H9 (cell line): ENCODE measurements around the gene CAND2. TPM values are rescaled to one million over a fixed set of nuclear protein-coding genes. Genes with fewer than 3 reads are reported as not detected.

Experiments used
- DNase-seq: peaks from one replicate; pipeline ENCODE4 v3.0.0-alpha.2; 2017
- H2AFZ ChIP-seq: one replicate; pipeline ENCODE4 v1.6.1; 2013; ENCODE audit warnings: mild to moderate bottlenecking, low read length, control low read depth, moderate library complexity
- H2AK5ac ChIP-seq: 2 replicates; pipeline ENCODE4 v1.6.1; 2013; ENCODE audit warnings: low read length, control low read depth, mixed read lengths; ENCODE audit not compliant: insufficient read length
- H2BK120ac ChIP-seq: one replicate; pipeline ENCODE4 v1.6.1; 2013; ENCODE audit warnings: low read depth, mild to moderate bottlenecking, low read length, control low read depth, inconsistent platforms; ENCODE audit not compliant: poor library complexity, severe bottlenecking
- H2BK12ac ChIP-seq: 2 replicates; pipeline ENCODE4 v1.6.1; 2013; ENCODE audit warnings: low read length, control low read depth, mixed read lengths, low read depth; ENCODE audit not compliant: insufficient read length
- H2BK15ac ChIP-seq: 2 replicates; pipeline ENCODE4 v1.6.1; 2013; ENCODE audit warnings: low read depth, low read length, control low read depth
- H2BK20ac ChIP-seq: one replicate; pipeline ENCODE4 v1.6.1; 2013; ENCODE audit warnings: low read depth, mild to moderate bottlenecking, low read length, control low read depth, inconsistent platforms; ENCODE audit not compliant: poor library complexity, severe bottlenecking
- H2BK5ac ChIP-seq: 2 replicates; pipeline ENCODE4 v1.6.1; 2013; ENCODE audit warnings: low read length, control low read depth, mixed read lengths; ENCODE audit not compliant: insufficient read length
- H3K14ac ChIP-seq: 2 replicates; pipeline ENCODE4 v1.6.1; 2013; ENCODE audit warnings: low read length, control low read depth; ENCODE audit not compliant: insufficient read depth
- H3K18ac ChIP-seq: 2 replicates; pipeline ENCODE4 v1.6.1; 2013; ENCODE audit warnings: low read depth, mild to moderate bottlenecking, mixed read lengths, low read length, control low read depth; ENCODE audit not compliant: insufficient read length
- H3K23ac ChIP-seq: 2 replicates; pipeline ENCODE4 v1.6.1; 2013; ENCODE audit warnings: low read length, control low read depth, mixed read lengths, low read depth; ENCODE audit not compliant: insufficient read length
- H3K23me2 ChIP-seq: 2 replicates; pipeline ENCODE4 v1.6.1; 2013; ENCODE audit warnings: low read depth, mild to moderate bottlenecking, mixed read lengths, low read length, control low read depth; ENCODE audit not compliant: insufficient read length, poor library complexity, severe bottlenecking
- H3K27ac ChIP-seq: 2 replicates; pipeline ENCODE4 v1.5.1; 2013; ENCODE audit warnings: low read length, control low read depth, mixed read lengths, low read depth; ENCODE audit not compliant: insufficient read length
- H3K27me3 ChIP-seq: 2 replicates; pipeline ENCODE4 v1.6.1; 2013; ENCODE audit warnings: low read length, control low read depth, inconsistent platforms; ENCODE audit not compliant: insufficient read depth
- H3K4ac ChIP-seq: 2 replicates; pipeline ENCODE4 v1.6.1; 2013; ENCODE audit warnings: low read depth, mild to moderate bottlenecking, control low read depth, inconsistent platforms, low read length, moderate library complexity
- H3K4me1 ChIP-seq: 2 replicates; pipeline ENCODE4 v1.6.1; 2013; ENCODE audit warnings: low read length, control low read depth, inconsistent platforms; ENCODE audit not compliant: insufficient read depth
- H3K4me2 ChIP-seq: 2 replicates; pipeline ENCODE4 v1.6.1; 2013; ENCODE audit warnings: low read length, control low read depth, mixed read lengths; ENCODE audit not compliant: insufficient read length, insufficient read depth
- H3K56ac ChIP-seq: 2 replicates; pipeline ENCODE4 v1.6.1; 2013; ENCODE audit warnings: low read depth, mild to moderate bottlenecking, mixed read lengths, low read length, control low read depth; ENCODE audit not compliant: insufficient read length
- H3K79me1 ChIP-seq: 2 replicates; pipeline ENCODE4 v1.6.1; 2013; ENCODE audit warnings: low read depth, mild to moderate bottlenecking, moderate library complexity, low read length, control low read depth, inconsistent platforms; ENCODE audit not compliant: insufficient read depth, poor library complexity, severe bottlenecking
- H3K79me2 ChIP-seq: 2 replicates; pipeline ENCODE4 v1.6.1; 2013; ENCODE audit warnings: low read length, control low read depth, inconsistent platforms; ENCODE audit not compliant: insufficient read depth
- H3K9ac ChIP-seq: 2 replicates; pipeline ENCODE4 v1.6.1; 2013; ENCODE audit warnings: low read length, control low read depth, mixed read lengths; ENCODE audit not compliant: insufficient read length; ENCODE audit errors: extremely low read depth
- H3K9me3 ChIP-seq: one replicate; pipeline ENCODE4 v1.6.1; 2013; ENCODE audit warnings: low read depth, low read length, inconsistent platforms; ENCODE audit not compliant: control insufficient read depth
- H3T11ph ChIP-seq: one replicate; pipeline ENCODE4 v1.6.1; 2013; ENCODE audit warnings: mild to moderate bottlenecking, low read length, control low read depth, inconsistent platforms
- H4K20me1 ChIP-seq: one replicate; pipeline ENCODE4 v1.6.1; 2013; ENCODE audit not compliant: control insufficient read depth, insufficient read length, insufficient read depth
- H4K5ac ChIP-seq: 2 replicates; pipeline ENCODE4 v1.6.1; 2013; ENCODE audit warnings: low read depth, mild to moderate bottlenecking, mixed read lengths, low read length, control low read depth; ENCODE audit not compliant: insufficient read length
- H4K8ac ChIP-seq: replicated peaks from 2 replicates; pipeline ENCODE4 v1.6.1; 2013; ENCODE audit warnings: low read length, control low read depth, mixed read lengths, low read depth; ENCODE audit not compliant: insufficient read length
- H4K91ac ChIP-seq: 2 replicates; pipeline ENCODE4 v1.6.1; 2013; ENCODE audit warnings: low read depth, mild to moderate bottlenecking, moderate library complexity, mixed read lengths, low read length, control low read depth; ENCODE audit not compliant: insufficient read length
- H3K27ac Mint-ChIP-seq, 3 experiments: 2 replicates in 2 of 3; 3 replicates in 1 of 3; pipeline ENCODE4 v1.8.0; 2020 to 2021; ENCODE audit warnings: mixed read lengths in 3 of 3, mild to moderate bottlenecking in 1 of 3, moderate library complexity in 1 of 3
- H3K27me3 Mint-ChIP-seq: 2 replicates; pipeline ENCODE4 v1.8.0; 2021; ENCODE audit warnings: low read depth, mild to moderate bottlenecking, moderate library complexity, mixed read lengths
- H3K36me3 Mint-ChIP-seq, 3 experiments: 2 replicates in 2 of 3; 3 replicates in 1 of 3; pipeline ENCODE4 v1.8.0; 2020 to 2021; ENCODE audit warnings: low read depth in 3 of 3, mixed read lengths in 3 of 3; ENCODE audit not compliant: insufficient read depth in 1 of 3
- H3K4me1 Mint-ChIP-seq, 2 experiments: 2 replicates each; pipeline ENCODE4 v1.8.0; 2020; ENCODE audit warnings: mixed read lengths in 2 of 2
- H3K4me3 Mint-ChIP-seq, 2 experiments: 2 replicates in 1 of 2; 3 replicates in 1 of 2; pipeline ENCODE4 v1.8.0; 2020 to 2021; ENCODE audit warnings: mild to moderate bottlenecking in 2 of 2, mixed read lengths in 2 of 2, moderate library complexity in 1 of 2
- H3K9me3 Mint-ChIP-seq, 2 experiments: 2 replicates in 1 of 2; 3 replicates in 1 of 2; pipeline ENCODE4 v1.8.0; 2020; ENCODE audit warnings: mild to moderate bottlenecking in 2 of 2, mixed read lengths in 2 of 2, moderate library complexity in 1 of 2
- WGBS: extraction: QIAGEN DNeasy Blood & Tissue Kit; methylation state at CpG from one replicate; pipeline ENCODE4 v1.1.7; 2013; ENCODE audit warnings: missing lambda C conversion rate, low lambda C conversion rate, mixed read lengths; ENCODE audit not compliant: insufficient read length; ENCODE audit errors: extremely low coverage; 5-methylcytosine and 5-hydroxymethylcytosine counted together
- total RNA-seq: library from RNA; stranded (reverse); gene quantifications from 2 replicates; pipeline ENCODE4 v1.2.1, GENCODE V29; 2021
- TF ChIP-seq, protein P1 (sequence below): fragments of 200-600 bp; sonication (generic); conservative IDR thresholded peaks from 3 replicates; pipeline ENCODE4 v1.8.0; 2021; ENCODE audit warnings: antibody characterized with exemption, mild to moderate bottlenecking

CAND2 gene
- total RNA-seq, 1 experiment from 2014 or later, result 10.7 TPM

DNA sequence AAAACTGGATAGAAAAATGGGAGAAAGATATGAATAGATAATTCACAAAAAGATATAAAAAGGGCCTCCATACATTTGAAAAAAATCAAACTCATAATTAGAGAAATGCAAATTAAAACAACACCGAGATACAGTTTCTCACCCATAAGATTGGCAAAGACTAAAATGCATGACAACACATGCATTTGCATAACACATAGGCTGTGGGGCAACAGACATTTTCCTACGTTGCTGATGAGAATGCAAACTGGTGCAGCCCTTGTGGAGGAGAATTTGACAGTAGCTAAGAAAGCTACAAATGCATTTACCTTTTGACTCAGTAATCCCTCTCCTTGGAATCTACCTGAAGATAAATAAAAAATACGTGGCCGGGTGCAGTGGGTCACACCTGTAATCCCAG lies 11.4 kb upstream of the CAND2 start:
- TF ChIP-seq, protein P1, sequence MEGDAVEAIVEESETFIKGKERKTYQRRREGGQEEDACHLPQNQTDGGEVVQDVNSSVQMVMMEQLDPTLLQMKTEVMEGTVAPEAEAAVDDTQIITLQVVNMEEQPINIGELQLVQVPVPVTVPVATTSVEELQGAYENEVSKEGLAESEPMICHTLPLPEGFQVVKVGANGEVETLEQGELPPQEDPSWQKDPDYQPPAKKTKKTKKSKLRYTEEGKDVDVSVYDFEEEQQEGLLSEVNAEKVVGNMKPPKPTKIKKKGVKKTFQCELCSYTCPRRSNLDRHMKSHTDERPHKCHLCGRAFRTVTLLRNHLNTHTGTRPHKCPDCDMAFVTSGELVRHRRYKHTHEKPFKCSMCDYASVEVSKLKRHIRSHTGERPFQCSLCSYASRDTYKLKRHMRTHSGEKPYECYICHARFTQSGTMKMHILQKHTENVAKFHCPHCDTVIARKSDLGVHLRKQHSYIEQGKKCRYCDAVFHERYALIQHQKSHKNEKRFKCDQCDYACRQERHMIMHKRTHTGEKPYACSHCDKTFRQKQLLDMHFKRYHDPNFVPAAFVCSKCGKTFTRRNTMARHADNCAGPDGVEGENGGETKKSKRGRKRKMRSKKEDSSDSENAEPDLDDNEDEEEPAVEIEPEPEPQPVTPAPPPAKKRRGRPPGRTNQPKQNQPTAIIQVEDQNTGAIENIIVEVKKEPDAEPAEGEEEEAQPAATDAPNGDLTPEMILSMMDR, result no peak
- 0 out of 2 replicates have a peak, but pooled peaks cover 2% of the 10 kb centered on the region for H3K27me3 Mint-ChIP-seq
- H3K9me3 Mint-ChIP-seq, result no peaks in the 10 kb centered on the region; a peak in 2 of 5 replicates
- no peak overlapping the region for H2BK5ac ChIP-seq
- H3K4me3 Mint-ChIP-seq, result no peak overlapping the region
- no peak overlapping the region for H3K4me2 ChIP-seq
- no peaks in the 10 kb centered on the region for H3K27me3 ChIP-seq
- no peak overlapping the region for H3K23ac ChIP-seq
- no peak overlapping the region for H4K91ac ChIP-seq
- no peak overlapping the region for H2BK120ac ChIP-seq
- peaks cover 2% of the 10 kb centered on the region; the same call in 1 of the 2 replicates for H3K4me1 ChIP-seq
- no peak overlapping the region for H4K8ac ChIP-seq
- no peaks in the 10 kb centered on the region for H3K23me2 ChIP-seq
- peak overlapping the region in 2 of 3 experiments; percentile 37 to 81; a peak in 3 of 7 replicates for H3K27ac Mint-ChIP-seq
- DNase-seq, result no peak
- no peak overlapping the region for H2BK12ac ChIP-seq
- H3K14ac ChIP-seq, result no peak overlapping the region
- no peaks in the 10 kb centered on the region for H3K79me1 ChIP-seq
- no peaks in the 10 kb centered on the region for H4K20me1 ChIP-seq
- H3T11ph ChIP-seq, result no peak overlapping the region
- no peak overlapping the region for H3K27ac ChIP-seq
- no peak overlapping the region for H4K5ac ChIP-seq
- no peak overlapping the region for H3K18ac ChIP-seq
- no peak overlapping the region for H2BK20ac ChIP-seq
- no peak overlapping the region for H2BK15ac ChIP-seq
- H2AK5ac ChIP-seq, result no peak overlapping the region
- H3K36me3 Mint-ChIP-seq, result no peaks in the 10 kb centered on the region; a peak in 1 of 7 replicates
- H2AFZ ChIP-seq, result no peak overlapping the region
- H3K79me2 ChIP-seq, result no peaks in the 10 kb centered on the region
- no peak overlapping the region for H3K4ac ChIP-seq
- no peak overlapping the region for H3K9ac ChIP-seq
- no peak overlapping the region for H3K56ac ChIP-seq
- H3K4me1 Mint-ChIP-seq, result peaks cover 23 to 26% of the 10 kb centered on the region in 2 experiments
- WGBS, result no CpG with 5 or more reads among the region's 4 CpGs
- H3K9me3 ChIP-seq, result no peaks in the 10 kb centered on the region
